Neuron (in vitro differentiated cells): ENCODE results near the gene CYP27B1.
"Not testable (repeated sequence)": the region's sequence is repeated elsewhere in the genome, so short reads cannot be mapped to it uniquely, and the experiment has no call there.

ENCODE experiments used
- H2AFZ ChIP-seq: one replicate; pipeline ENCODE4 v1.6.1; 2013; ENCODE audit warnings: low read depth, mild to moderate bottlenecking, inconsistent platforms, low read length, moderate library complexity
- H3K27me3 ChIP-seq: one replicate; pipeline ENCODE4 v1.6.1; 2013; ENCODE audit warnings: low read length; ENCODE audit not compliant: insufficient read depth
- H3K36me3 ChIP-seq: one replicate; pipeline ENCODE4 v1.6.1; 2013; ENCODE audit warnings: low read length; ENCODE audit not compliant: insufficient read depth
- H3K4me1 ChIP-seq: one replicate; pipeline ENCODE4 v1.6.1; 2013; ENCODE audit warnings: low read length; ENCODE audit not compliant: insufficient read depth
- H3K4me3 ChIP-seq: 2 replicates; pipeline ENCODE4 v1.5.1; 2013; ENCODE audit warnings: mild to moderate bottlenecking, low read length, moderate library complexity
- H3K9me3 ChIP-seq: one replicate; pipeline ENCODE4 v1.6.1; 2013; ENCODE audit warnings: low read length

Gene CYP27B1

DNA sequence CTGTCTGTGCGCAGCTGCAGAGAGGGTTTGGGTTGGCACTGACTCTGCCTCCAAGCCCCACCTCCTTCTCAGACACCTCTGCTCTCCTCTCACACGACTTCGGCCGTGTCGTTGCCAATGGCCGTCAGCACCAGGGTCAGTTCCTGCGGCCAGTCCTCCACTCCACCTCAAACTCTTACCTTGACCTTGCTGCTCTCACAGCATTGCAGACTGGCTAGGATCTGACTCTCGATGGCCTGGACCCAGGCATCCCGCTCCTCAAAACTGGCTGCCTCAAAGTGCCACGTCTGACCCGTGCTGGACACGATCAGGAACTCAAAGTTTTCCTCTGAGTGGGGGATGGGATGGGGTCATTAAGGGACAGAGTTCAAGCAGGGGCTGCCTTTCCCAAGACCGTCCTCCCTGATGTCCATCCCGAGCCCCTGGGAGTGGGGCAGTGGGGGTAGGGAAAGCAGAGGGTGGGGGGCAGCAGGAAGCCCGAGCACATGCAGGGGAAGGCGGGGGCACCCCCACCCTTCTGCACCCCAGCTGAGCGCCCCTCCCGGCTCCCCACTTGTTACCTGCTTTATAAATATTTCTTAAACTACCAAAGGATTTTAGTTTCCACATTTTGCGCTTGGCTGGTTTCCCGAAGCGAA lies 39.0 kb downstream of the CYP27B1 start:
- H2AFZ ChIP-seq = no peak overlapping the region
- no peaks in the 10 kb centered on the region for H3K4me1 ChIP-seq
- no peak overlapping the region for H3K4me3 ChIP-seq
- H3K36me3 ChIP-seq = peaks cover 22% of the 10 kb centered on the region
- peaks cover 3% of the 10 kb centered on the region for H3K9me3 ChIP-seq
- H3K27me3 ChIP-seq = no peaks in the 10 kb centered on the region

DNA sequence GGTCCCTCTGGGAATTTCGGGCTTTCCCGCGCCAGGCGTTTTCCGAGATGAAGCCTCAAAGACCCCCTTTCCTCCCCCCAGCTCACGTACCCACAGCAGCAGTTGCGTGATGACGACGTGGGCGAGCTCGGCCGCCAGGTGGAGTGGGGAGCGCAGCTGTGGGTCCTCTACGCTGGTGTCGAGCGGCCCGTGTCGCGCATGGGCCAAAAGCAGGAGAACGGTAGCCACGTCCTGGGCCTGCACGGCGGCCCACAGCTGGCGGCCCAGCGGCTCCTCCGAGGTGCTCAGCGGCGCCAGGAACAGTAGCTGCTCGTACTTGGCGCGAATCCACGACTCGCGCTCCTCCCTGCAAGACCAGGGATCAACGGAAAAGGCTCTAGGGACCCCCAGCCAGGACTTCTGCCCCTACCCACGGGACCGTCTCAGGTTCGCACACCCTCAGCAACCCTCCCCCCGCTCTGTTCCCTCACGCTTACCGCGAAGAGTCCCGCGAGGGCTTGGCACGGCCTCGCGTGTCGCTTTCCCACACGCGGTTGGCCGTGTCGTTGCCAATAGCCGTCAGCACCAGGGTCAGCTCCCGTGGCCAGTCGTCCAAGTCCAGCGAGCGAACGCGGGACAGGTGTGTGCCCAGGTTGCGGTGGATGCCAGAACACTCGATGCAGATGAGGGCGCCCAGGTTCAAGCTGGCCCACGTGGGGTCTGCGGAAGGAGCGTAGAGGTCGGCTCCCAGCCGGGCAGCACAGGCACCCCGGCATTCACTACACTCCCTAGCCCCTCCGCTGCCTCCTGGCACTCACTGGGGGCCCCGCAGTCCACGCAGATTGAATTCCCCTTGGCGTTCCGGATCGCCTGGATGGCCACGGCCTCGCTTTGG lies 39.8 kb downstream of the CYP27B1 start:
- H3K27me3 ChIP-seq = no peaks in the 10 kb centered on the region
- peaks cover 22% of the 10 kb centered on the region for H3K36me3 ChIP-seq
- no peak overlapping the region for H2AFZ ChIP-seq
- no peaks in the 10 kb centered on the region for H3K4me1 ChIP-seq
- no peak overlapping the region for H3K4me3 ChIP-seq
- peaks cover 3% of the 10 kb centered on the region for H3K9me3 ChIP-seq

- peaks cover 3% of the 10 kb centered on the region for H3K9me3 ChIP-seq
- no peaks in the 10 kb centered on the region for H3K27me3 ChIP-seq
- H2AFZ ChIP-seq = no peak overlapping the region
- H3K36me3 ChIP-seq = peaks cover 27% of the 10 kb centered on the region
- no peak overlapping the region for H3K4me3 ChIP-seq
- H3K4me1 ChIP-seq = no peaks in the 10 kb centered on the region
These were observed 40.6 kb downstream of the CYP27B1 start for GRCh38 chr12:57726151-57726883.

DNA sequence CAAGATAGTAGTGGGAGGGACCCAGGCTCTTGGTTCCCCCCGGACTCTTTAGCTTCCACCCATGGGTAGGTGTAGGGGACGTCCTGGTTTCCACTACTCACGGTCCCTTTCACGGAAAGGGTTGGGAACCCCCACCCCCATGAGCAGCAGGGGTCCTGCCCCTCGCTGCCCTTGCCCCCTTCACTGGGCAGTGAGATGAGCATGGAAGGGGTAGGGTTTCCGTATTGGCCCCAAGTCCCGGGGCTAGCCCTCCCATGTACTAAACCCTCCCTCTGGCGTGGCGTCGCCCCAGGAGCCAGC lies 41.1 kb downstream of the CYP27B1 start:
- Histone ChIP-seq H3K27me3 (no peaks in the 10 kb centered on the region), H3K4me1 (no peaks in the 10 kb centered on the region), H3K4me3 (no peak overlapping the region)

DNA sequence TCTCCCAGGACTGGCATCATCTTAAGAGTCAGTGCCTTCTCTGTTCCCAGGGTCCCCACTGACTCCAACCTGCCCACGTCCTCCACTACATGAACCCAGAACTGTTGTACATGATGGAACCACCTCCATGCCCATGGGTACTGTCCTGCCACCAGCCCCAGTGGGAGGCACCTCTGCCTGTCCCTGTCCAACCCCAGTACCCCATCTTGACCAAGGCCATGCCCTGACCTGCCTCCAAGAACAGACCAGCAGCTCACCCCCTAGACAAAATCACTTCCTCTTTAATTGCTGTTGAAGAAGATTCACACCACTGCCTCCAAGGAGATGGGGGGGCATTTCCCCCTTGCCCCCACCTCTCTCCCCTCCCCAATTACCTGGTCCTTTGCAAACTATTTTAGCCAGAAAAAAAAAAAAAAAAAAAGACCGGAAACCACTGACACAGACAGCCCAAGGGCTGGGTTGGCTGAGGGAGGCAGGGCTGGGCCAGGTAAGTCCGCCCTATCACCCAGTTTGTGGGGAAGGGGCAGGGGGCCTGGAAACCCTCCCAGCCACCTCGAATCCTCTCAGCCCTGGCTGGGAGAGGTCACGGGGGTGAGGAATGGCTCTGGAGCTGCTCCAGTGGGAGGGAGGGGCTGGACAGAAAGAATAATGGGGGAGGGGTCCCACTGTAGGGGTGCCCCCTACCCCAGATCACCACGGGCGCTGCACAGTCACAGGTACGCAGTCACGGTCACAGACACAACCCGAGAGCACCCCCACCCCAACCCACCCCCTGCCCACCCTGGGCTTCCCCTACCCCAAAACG lies 41.7 kb downstream of the CYP27B1 start:
- Histone ChIP-seq H3K27me3 (no peaks in the 10 kb centered on the region), H3K4me3 (no peak overlapping the region), H2AFZ (no peak overlapping the region), H3K9me3 (peaks cover 3% of the 10 kb centered on the region), H3K36me3 (peaks cover 32% of the 10 kb centered on the region), H3K4me1 (no peaks in the 10 kb centered on the region)

More for the DNA sequence above, 41.1 kb downstream of the CYP27B1 start:
- Histone ChIP-seq H2AFZ (no peak overlapping the region), H3K9me3 (peaks cover 3% of the 10 kb centered on the region), H3K36me3 (peaks cover 29% of the 10 kb centered on the region)

- Histone ChIP-seq H3K27me3 (no peaks in the 10 kb centered on the region), H2AFZ (no peak overlapping the region), H3K4me3 (no peak overlapping the region), H3K36me3 (peaks cover 36% of the 10 kb centered on the region), H3K9me3 (peaks cover 3% of the 10 kb centered on the region), H3K4me1 (no peaks in the 10 kb centered on the region)
These were observed 42.6 kb downstream of the CYP27B1 start for GRCh38 chr12:57724003-57724935.

DNA sequence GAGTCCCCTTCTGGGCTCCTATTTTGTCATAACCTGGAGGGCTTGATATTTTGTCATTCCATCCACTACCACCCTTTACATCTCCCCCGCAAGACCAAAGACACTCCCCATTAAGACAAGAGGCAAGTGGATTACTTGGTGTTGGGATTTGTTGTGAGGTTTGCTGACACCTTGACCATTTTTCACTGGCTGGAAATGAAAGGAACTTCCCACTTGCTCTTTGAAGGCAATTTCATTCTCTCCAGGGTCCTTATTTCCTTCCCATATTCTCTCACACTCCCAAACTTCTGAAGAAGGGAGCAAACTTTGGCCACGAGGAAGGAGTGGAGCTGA lies 43.3 kb downstream of the CYP27B1 start:
- H2AFZ ChIP-seq = no peak overlapping the region
- no peak overlapping the region for H3K4me3 ChIP-seq
- H3K27me3 ChIP-seq = no peaks in the 10 kb centered on the region
- peaks cover 41% of the 10 kb centered on the region for H3K36me3 ChIP-seq
- H3K9me3 ChIP-seq = peaks cover 3% of the 10 kb centered on the region
- no peaks in the 10 kb centered on the region for H3K4me1 ChIP-seq

- H3K4me3 ChIP-seq = no peak overlapping the region
- no peaks in the 10 kb centered on the region for H3K27me3 ChIP-seq
- no peaks in the 10 kb centered on the region for H3K4me1 ChIP-seq
These were observed 43.9 kb downstream of the CYP27B1 start for GRCh38 chr12:57722716-57723629.

GRCh38 chr12:57721846-57722608 lies 44.9 kb downstream of the CYP27B1 start:
- not testable (repeated sequence) for H3K4me1 ChIP-seq, H3K4me3 ChIP-seq, H3K27me3 ChIP-seq, H2AFZ ChIP-seq, H3K9me3 ChIP-seq
- peaks cover 52% of the 10 kb centered on the region for H3K36me3 ChIP-seq

More at GRCh38 chr12:57722716-57723629, 43.9 kb downstream of the CYP27B1 start:
- Histone ChIP-seq H3K9me3 (peaks cover 3% of the 10 kb centered on the region), H2AFZ (no peak overlapping the region), H3K36me3 (peaks cover 46% of the 10 kb centered on the region)

DNA sequence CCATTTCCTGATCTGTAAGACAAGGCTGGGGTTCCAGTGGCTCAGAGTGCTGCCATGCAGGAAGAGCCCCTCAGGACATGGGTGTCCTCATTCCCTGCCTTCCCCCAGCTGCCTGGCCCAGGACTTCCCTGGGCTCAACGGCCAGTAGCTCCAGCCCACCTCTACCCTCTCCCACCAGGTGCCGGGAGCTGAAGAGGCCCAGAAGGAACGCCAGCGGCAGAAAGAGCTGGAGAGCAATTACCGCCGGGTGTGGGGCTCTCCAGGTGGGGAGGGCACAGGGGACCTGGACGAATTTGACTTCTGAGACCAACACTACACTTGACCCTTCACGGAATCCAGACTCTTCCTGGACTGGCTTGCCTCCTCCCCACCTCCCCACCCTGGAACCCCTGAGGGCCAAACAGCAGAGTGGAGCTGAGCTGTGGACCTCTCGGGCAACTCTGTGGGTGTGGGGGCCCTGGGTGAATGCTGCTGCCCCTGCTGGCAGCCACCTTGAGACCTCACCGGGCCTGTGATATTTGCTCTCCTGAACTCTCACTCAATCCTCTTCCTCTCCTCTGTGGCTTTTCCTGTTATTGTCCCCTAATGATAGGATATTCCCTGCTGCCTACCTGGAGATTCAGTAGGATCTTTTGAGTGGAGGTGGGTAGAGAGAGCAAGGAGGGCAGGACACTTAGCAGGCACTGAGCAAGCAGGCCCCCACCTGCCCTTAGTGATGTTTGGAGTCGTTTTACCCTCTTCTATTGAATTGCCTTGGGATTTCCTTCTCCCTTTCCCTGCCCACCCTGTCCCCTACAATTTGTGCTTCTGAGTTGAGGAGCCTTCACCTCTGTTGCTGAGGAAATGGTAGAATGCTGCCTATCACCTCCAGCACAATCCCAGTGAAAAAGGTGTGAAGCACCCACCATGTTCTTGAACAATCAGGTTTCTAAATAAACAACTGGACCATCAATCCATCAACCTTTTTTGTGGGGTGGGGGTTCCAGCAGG lies 46.0 kb downstream of the CYP27B1 start:
- H3K4me1 ChIP-seq = no peaks in the 10 kb centered on the region
- no peak overlapping the region for H3K4me3 ChIP-seq
- H3K36me3 ChIP-seq = peaks cover 57% of the 10 kb centered on the region
- no peak overlapping the region for H2AFZ ChIP-seq
- H3K9me3 ChIP-seq = no peaks in the 10 kb centered on the region
- H3K27me3 ChIP-seq = no peaks in the 10 kb centered on the region
